Activated CD4-positive, alpha-beta memory T cell treated with anti-CD3 and anti-CD28 coated beads for 36 hours (primary cell): ENCODE measurements around the gene MUS81. TPM values are rescaled to one million over a fixed set of nuclear protein-coding genes. Genes with fewer than 3 reads are reported as not detected.
A peak's percentile ranks its signal among the peaks of the same experiment; 100 is the strongest.

ENCODE experiments used
- CTCF ChIA-PET: fragments of 350-600 bp; sonication (Branson Sonifier 250); formaldehyde crosslinking; loops from one replicate; lab custom pipeline; 2021; ENCODE audit warnings: antibody characterized with exemption, inconsistent platforms; lab: Charles Lee
- POLR2A ChIA-PET: fragments of 350-600 bp; sonication (Branson Sonifier 250); formaldehyde crosslinking; loops from one replicate; lab custom pipeline; 2021; ENCODE audit warnings: antibody characterized with exemption; lab: Charles Lee
- DNase-seq: peaks from one replicate; pipeline ENCODE4 v3.0.0-alpha.2; 2020
- H3K27ac Mint-ChIP-seq: one replicate; pipeline ENCODE4 v1.8.0; 2021; ENCODE audit warnings: mixed read lengths
- H3K27me3 Mint-ChIP-seq: one replicate; pipeline ENCODE4 v1.8.0; 2021; ENCODE audit warnings: mixed read lengths
- H3K36me3 Mint-ChIP-seq: one replicate; pipeline ENCODE4 v1.8.0; 2021; ENCODE audit warnings: mixed read lengths
- H3K4me1 Mint-ChIP-seq: one replicate; pipeline ENCODE4 v1.8.0; 2021; ENCODE audit warnings: low read depth, mixed read lengths
- H3K4me3 Mint-ChIP-seq: one replicate; pipeline ENCODE4 v1.8.0; 2021; ENCODE audit warnings: mild to moderate bottlenecking, mixed read lengths
- H3K9me3 Mint-ChIP-seq: one replicate; pipeline ENCODE4 v1.8.0; 2021; ENCODE audit warnings: mixed read lengths
- intact Hi-C: fragments of 100-400 bp; cut with micrococcal nuclease; formaldehyde crosslinking; loops from one replicate; pipeline ENCODE4 v1.15.1; 2023
- total RNA-seq, 2 experiments: library from RNA; stranded (reverse); gene quantifications; one replicate each; pipeline ENCODE4 v1.2.3, GENCODE V29; 2021

The MUS81 gene
- total RNA-seq, 2 experiments from 2014 or later: 69.8 to 71.7 TPM

DNA sequence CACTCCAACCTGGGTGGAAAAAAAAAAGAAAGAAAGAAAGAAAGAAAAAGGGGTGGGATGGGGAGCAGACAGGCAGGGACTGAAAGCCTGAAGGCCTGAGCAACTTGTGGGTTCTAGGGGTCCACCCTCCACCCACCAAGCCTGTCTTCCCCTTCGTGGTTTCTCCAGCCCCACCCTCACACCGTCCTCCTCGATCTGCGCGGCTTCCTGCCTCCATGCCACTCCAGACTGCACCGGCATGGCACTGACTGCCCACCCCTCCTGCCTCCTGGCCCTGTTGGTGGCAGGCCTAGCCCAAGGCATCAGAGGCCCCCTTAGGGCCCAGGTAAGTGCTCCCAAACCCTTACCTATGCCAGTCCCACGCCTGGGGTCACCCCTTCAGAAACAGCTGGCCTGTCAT lies 19.4 kb downstream of the MUS81 start, which contains the start of gene CTSW:
Gene CTSW (plus strand): TSS at position 221 of the 400 bp plus-strand sequence. CDS start 18 bp downstream, at position 239.
- ChIA-PET POLR2A (interaction anchor here (1.5 kb wide), 1 partner anchor 9 kb away, joined by 4 read pairs; the partner anchor contains the start of gene FIBP), CTCF (interaction anchor here (0.6 to 5.0 kb wide), 5 partner anchors 9 to 370 kb away, joined by 3 to 33 read pairs (median 4); partner anchors contain the start of genes CFL1, FIBP, KAT5 and MUS81)
- Mint-ChIP-seq H3K27ac (peak within 1 kb of the TSS; percentile 89), H3K27me3 (no peaks in the 10 kb centered on the region), H3K36me3 (peaks cover 17% of the 10 kb centered on the region), H3K4me3 (peak within 1 kb of the TSS; percentile 31), H3K9me3 (no peaks in the 10 kb centered on the region), H3K4me1 (peaks cover 28% of the 10 kb centered on the region)
- peak; percentile 54 for DNase-seq
- intact Hi-C loops: no loop called here

DNA sequence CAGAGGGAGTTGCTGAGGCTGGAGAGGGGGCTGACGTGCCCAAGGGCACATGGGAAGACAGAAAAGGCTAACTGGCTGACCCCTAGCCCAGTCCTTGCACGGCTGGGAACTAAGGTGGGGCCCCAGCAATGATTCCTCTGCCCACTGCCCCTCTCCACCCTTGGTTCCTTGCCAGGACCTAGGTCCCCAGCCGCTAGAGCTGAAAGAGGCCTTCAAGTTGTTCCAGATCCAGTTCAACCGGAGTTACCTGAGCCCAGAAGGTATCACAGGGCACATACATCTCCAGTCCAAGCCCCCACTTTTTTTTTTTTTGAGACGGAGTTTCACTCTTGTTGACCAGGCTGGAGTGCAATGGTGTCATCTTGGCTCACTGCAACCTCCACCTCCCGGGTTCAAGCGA lies 19.8 kb downstream of the MUS81 start:
- Mint-ChIP-seq H3K4me3 (no peak overlapping the region), H3K27ac (peak overlapping the region; percentile 89)

DNA sequence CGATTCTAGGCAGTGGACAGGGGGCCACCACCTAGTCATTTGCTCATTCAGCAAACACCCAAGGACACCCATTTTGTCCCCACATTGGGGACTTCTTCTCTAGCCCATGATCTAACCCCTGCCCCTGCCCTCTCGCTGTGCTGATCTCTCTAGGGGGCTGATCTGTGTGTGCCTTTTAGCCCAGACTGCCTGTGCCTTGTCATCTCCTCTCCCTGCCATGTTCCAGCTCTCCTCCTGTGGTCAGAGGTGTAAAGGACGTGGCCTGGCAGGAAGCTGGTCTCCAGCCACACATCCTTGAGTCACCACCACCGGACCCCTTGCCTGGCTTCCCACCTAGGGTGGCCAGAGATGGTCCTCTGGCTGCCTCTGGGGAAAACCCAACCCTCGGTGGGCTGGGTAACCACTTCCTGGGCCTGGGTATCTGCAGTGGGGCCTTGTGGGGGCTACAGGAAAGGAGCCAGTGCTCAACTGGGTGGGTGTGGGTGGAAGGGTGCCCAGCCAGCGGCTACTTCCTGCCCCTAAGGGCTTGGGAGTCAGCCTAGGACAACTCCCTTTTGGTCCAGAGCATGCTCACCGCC lies 20.7 kb downstream of the MUS81 start:
- H3K27me3 Mint-ChIP-seq: no peaks in the 10 kb centered on the region
- no peaks in the 10 kb centered on the region for H3K9me3 Mint-ChIP-seq
- CTCF ChIA-PET: interaction anchor here (1.6 to 5.0 kb wide), 5 partner anchors 7 to 169 kb away, joined by 6 to 33 read pairs (median 8); partner anchors contain the start of genes CCDC85B, CFL1, FIBP and KAT5
- DNase-seq: no peak
- intact Hi-C loops: no loop called here
- POLR2A ChIA-PET: interaction anchor here (1.0 kb wide), 1 partner anchor 20 kb away, joined by 3 read pairs; no protein-coding TSS in a partner anchor
- H3K4me1 Mint-ChIP-seq: peaks cover 36% of the 10 kb centered on the region
- peak overlapping the region; percentile 35 for H3K4me3 Mint-ChIP-seq
- peak overlapping the region; percentile 89 for H3K27ac Mint-ChIP-seq
- peaks cover 27% of the 10 kb centered on the region for H3K36me3 Mint-ChIP-seq

More for the DNA sequence above, 19.8 kb downstream of the MUS81 start:
- Mint-ChIP-seq H3K9me3 (no peaks in the 10 kb centered on the region), H3K36me3 (peaks cover 21% of the 10 kb centered on the region), H3K4me1 (peaks cover 32% of the 10 kb centered on the region), H3K27me3 (no peaks in the 10 kb centered on the region)
- ChIA-PET CTCF (interaction anchor here (0.6 to 5.0 kb wide), 4 partner anchors 8 to 371 kb away, joined by 3 to 33 read pairs (median 8); partner anchors contain the start of genes CFL1, FIBP, KAT5 and MUS81), POLR2A (interaction anchor here (1.5 kb wide), 1 partner anchor 9 kb away, joined by 4 read pairs; the partner anchor contains the start of gene FIBP)
- intact Hi-C loops: no loop called here
- DNase-seq: no peak

DNA sequence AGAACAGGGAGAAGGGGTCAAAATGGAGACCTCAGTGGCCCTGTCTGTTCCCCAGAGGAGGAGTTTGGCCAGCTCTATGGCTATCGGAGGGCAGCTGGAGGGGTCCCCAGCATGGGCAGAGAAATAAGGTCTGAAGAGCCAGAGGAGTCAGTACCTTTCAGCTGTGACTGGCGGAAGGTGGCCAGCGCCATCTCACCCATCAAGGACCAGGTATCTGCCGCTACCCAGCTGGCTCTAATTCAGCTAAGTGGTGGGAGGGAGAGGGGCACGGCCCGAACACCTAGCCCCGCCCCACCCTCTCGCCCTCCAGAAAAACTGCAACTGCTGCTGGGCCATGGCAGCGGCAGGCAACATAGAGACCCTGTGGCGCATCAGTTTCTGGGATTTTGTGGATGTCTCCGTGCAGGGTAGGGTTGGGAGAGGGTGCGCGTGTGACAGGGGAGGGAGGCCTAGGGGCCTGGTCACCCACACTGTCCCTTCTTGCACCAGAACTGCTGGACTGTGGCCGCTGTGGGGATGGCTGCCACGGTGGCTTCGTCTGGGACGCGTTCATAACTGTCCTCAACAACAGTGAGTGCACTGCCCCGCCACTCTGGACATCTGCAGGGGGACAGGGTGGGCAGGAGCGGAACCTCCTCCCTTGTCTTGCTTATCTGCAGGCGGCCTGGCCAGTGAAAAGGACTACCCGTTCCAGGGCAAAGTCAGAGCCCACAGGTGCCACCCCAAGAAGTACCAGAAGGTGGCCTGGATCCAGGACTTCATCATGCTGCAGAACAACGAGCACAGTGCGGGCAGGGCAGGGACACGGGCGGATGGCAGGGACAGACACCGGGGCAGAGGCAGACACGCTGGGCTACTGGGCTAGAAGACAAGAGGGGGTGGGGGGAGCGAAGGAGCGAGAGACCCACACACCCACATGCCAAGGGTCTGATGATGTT lies 22.2 kb downstream of the MUS81 start:
- no peak for DNase-seq
- CTCF ChIA-PET: interaction anchor here (0.6 to 8.8 kb wide), 9 partner anchors 8 to 173 kb away, joined by 3 to 156 read pairs (median 6); partner anchors contain the start of genes CCDC85B, CFL1, KAT5 and MUS81
- Mint-ChIP-seq H3K27ac (no peak overlapping the region), H3K4me3 (no peak overlapping the region), H3K9me3 (no peaks in the 10 kb centered on the region), H3K36me3 (peaks cover 34% of the 10 kb centered on the region), H3K4me1 (peaks cover 44% of the 10 kb centered on the region), H3K27me3 (no peaks in the 10 kb centered on the region)
- POLR2A ChIA-PET: interaction anchor here (0.8 kb wide), 1 partner anchor 12 kb away, joined by 4 read pairs; no protein-coding TSS in a partner anchor
- intact Hi-C loops: no loop called here

DNA sequence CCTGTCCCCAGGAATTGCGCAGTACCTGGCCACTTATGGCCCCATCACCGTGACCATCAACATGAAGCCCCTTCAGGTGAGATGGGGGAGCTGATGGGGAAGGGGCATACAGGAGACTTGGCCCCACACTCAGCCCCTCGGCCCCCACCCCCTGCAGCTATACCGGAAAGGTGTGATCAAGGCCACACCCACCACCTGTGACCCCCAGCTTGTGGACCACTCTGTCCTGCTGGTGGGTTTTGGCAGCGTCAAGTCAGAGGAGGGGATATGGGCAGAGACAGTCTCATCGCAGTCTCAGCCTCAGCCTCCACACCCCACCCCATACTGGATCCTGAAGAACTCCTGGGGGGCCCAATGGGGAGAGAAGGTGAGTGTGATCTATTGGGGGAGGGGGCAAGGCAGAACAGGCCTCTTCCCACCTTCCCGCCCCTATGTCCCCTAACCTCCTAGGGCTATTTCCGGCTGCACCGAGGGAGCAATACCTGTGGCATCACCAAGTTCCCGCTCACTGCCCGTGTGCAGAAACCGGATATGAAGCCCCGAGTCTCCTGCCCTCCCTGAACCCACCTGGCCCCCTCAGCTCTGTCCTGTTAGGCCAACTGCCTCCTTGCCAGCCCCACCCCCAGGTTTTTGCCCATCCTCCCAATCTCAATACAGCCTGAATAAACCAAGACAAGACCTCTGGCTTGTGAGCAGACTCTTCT lies 23.0 kb downstream of the MUS81 start:
- H3K27me3 Mint-ChIP-seq: no peaks in the 10 kb centered on the region
- H3K4me1 Mint-ChIP-seq: peaks cover 47% of the 10 kb centered on the region
- intact Hi-C loops: no loop called here
- no peak overlapping the region for H3K4me3 Mint-ChIP-seq
- peaks cover 35% of the 10 kb centered on the region for H3K36me3 Mint-ChIP-seq
- H3K27ac Mint-ChIP-seq: no peak overlapping the region
- no peak for DNase-seq
- ChIA-PET CTCF (interaction anchor here (0.9 to 9.5 kb wide), 24 partner anchors 12 to 186 kb away, joined by 3 to 277 read pairs (median 9); partner anchors contain the start of genes C11orf68, CFL1, EFEMP2 and FOSL1), POLR2A (interaction anchor here (0.9 to 1.5 kb wide), 2 partner anchors 13 to 100 kb away, joined by 3 read pairs; no protein-coding TSS in a partner anchor)
- H3K9me3 Mint-ChIP-seq: no peaks in the 10 kb centered on the region

DNA sequence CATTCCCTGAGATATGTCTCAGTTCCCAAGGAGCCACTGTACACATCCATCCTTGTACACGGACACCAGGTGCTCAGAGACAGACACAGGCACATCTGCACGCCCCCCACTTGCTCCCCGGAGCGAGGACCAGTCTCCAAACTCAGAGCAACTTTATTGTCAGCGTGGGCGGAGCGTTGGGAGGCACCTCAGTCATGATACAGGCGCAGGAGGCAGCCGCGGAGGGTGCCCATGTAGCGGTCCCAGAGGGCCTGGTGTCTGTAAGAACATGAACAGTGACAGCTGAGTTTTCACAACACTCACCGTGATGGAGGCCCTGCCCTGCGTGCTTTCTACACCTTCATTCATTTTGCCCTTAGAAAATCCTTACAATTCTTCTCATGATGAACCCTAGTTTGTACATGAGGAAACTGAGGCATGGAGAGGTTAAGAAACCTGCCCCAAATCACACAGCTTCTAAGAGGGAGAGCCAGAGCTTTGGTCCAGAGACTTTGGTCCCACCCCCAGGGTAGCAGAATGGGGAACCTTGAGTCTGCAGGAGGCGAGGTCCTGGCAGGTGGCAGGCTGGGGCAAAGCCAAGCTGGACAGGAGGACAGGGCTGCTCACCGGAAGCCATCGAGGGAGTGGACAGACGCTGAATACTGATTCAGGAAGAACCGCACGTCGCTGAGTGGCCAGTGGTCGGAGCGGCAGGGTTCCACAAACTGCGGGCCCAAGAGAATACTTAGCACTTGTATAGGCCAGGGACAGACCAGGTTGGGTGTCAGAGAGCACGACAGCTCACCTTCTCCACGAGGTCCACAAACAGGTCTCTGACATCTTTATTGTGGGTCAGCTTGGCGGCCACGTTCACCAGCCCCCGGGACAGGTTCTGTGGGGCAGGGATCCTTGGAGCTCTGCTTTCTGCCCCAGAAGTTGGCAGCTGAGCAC lies 23.8 kb downstream of the MUS81 start:
- peaks cover 50% of the 10 kb centered on the region for H3K4me1 Mint-ChIP-seq
- H3K4me3 Mint-ChIP-seq: no peak overlapping the region
- no peak for DNase-seq
- H3K27ac Mint-ChIP-seq: no peak overlapping the region
- POLR2A ChIA-PET: interaction anchor here (0.8 to 2.0 kb wide), 10 partner anchors 10 to 172 kb away, joined by 3 to 11 read pairs (median 3); partner anchors contain the start of genes CFL1, KAT5 and MUS81
- H3K27me3 Mint-ChIP-seq: no peaks in the 10 kb centered on the region
- H3K36me3 Mint-ChIP-seq: peaks cover 36% of the 10 kb centered on the region
- intact Hi-C loops: loop anchor here (1.0 kb wide), 1 partner anchor 105 kb away; no protein-coding TSS in a partner anchor
- CTCF ChIA-PET: interaction anchor here (0.6 to 9.5 kb wide), 65 partner anchors 8 to 375 kb away, joined by 3 to 277 read pairs (median 5); partner anchors contain the start of genes AP5B1, BANF1, C11orf68 and CFL1
- H3K9me3 Mint-ChIP-seq: no peaks in the 10 kb centered on the region

DNA sequence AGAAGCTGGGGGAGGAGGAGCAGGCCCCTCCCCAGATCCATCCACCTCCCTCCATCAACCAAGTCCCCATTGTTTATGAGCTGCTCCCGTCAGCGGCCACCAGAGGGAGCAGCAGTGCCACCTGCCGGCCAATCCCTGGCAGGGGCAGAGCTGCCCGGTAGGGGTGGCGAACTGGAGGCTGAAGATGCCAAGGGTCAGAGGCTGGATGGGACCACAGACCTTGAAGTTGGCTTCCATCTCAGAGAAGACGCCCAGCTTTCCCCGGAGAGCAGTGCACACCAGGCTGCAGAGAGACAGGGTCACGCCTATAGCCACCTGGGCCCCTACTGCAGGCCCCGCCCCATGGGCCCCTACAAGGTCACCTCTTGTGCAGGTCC lies 24.5 kb downstream of the MUS81 start:
- Mint-ChIP-seq H3K9me3 (no peaks in the 10 kb centered on the region), H3K27ac (no peak overlapping the region), H3K4me3 (no peak overlapping the region), H3K4me1 (peaks cover 48% of the 10 kb centered on the region), H3K36me3 (peaks cover 36% of the 10 kb centered on the region), H3K27me3 (no peaks in the 10 kb centered on the region)
- DNase-seq: peak; percentile 87
- POLR2A ChIA-PET: interaction anchor here (0.8 to 2.0 kb wide), 9 partner anchors 10 to 173 kb away, joined by 3 to 11 read pairs (median 3); partner anchors contain the start of genes CFL1, KAT5 and MUS81
- CTCF ChIA-PET: interaction anchor here (0.5 to 9.5 kb wide), 67 partner anchors 7 to 1528 kb away, joined by 3 to 277 read pairs (median 5); partner anchors contain the start of genes AP5B1, BANF1, C11orf68 and CFL1
- intact Hi-C loops: loop anchor here (1.0 kb wide), 1 partner anchor 105 kb away; no protein-coding TSS in a partner anchor

DNA sequence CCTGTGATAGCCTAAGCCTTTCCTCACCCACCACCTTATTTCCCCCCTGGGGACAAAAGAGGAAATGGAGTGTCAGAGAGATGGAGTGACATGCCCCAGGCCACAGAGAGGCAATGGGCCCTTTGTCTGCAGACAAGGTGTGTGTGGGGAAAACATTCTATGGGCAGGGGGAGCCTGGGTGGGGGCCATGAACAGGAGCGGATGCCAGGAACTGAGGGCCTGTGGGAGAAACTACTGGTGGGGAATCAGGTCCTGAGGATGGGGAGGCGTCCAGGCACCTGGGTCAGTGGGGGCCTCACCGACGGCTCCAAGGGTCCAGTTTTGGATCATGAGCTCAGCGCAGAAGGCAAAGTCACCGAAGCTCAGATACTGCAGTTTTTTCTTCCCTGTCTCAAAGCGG lies 25.0 kb downstream of the MUS81 start:
- no peaks in the 10 kb centered on the region for H3K27me3 Mint-ChIP-seq
- DNase-seq: no peak
- no peak overlapping the region for H3K27ac Mint-ChIP-seq
- POLR2A ChIA-PET: interaction anchor here (0.8 to 2.0 kb wide), 7 partner anchors 9 to 174 kb away, joined by 3 to 11 read pairs (median 4); partner anchors contain the start of genes CFL1, KAT5 and MUS81
- CTCF ChIA-PET: interaction anchor here (0.5 to 9.5 kb wide), 62 partner anchors 8 to 1528 kb away, joined by 3 to 277 read pairs (median 5); partner anchors contain the start of genes AP5B1, BANF1, C11orf68 and CFL1
- H3K9me3 Mint-ChIP-seq: no peaks in the 10 kb centered on the region
- H3K36me3 Mint-ChIP-seq: peaks cover 36% of the 10 kb centered on the region
- intact Hi-C loops: no loop called here
- H3K4me3 Mint-ChIP-seq: no peak overlapping the region
- peaks cover 52% of the 10 kb centered on the region for H3K4me1 Mint-ChIP-seq

DNA sequence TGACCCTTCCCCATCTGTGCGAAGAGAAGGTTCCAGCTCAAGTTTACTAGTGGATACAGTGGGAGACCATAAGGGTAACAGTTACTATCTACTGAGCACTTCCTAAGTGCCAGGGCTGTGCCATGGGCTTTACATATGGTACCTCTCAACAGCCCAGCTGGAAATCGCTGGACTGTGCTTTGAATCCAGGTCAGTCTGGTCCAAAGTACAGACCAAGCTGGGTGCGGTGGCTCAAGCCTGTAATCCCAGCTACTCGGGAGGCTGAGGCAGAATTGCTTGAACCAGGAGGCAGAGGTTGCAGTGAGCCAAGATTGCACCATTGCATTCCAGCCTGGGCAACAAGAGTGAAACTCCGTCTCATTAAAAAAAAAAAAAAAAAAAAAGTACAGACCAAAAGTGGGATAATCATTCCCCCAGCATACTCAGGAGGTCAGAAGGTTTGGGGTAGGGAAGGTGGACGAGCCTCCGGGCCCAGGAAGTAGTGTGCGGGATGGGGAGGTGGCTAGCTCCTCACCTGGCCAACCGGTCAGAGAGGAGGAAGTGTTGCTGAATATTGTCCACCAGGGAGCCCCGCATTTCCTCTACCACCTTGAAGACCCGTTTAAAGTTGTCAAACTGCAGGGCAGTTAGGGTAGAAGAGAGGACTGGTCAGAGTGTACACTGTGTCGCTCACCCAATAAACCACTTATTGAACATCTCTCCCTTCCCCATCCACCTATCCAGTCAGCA lies 25.7 kb downstream of the MUS81 start:
- DNase-seq: no peak
- peak overlapping the region; percentile 66 for H3K27ac Mint-ChIP-seq
- peaks cover 36% of the 10 kb centered on the region for H3K36me3 Mint-ChIP-seq
- H3K4me3 Mint-ChIP-seq: no peak overlapping the region
- intact Hi-C loops: no loop called here
- ChIA-PET CTCF (interaction anchor here (0.6 to 9.5 kb wide), 27 partner anchors 9 to 296 kb away, joined by 3 to 277 read pairs (median 12); partner anchors contain the start of genes AP5B1, CFL1, EFEMP2 and FOSL1), POLR2A (interaction anchor here (2.0 kb wide), 2 partner anchors 8 to 27 kb away, joined by 5 to 11 read pairs; partner anchors contain the start of genes CFL1 and MUS81)
- H3K27me3 Mint-ChIP-seq: no peaks in the 10 kb centered on the region
- H3K9me3 Mint-ChIP-seq: no peaks in the 10 kb centered on the region
- peaks cover 49% of the 10 kb centered on the region for H3K4me1 Mint-ChIP-seq
